Epidermal melanocyte (primary cell): ENCODE measurements around the gene MIX23.

ENCODE experiments used
- DNase-seq: peaks from one replicate; pipeline ENCODE4 v3.0.0; 2011; ENCODE audit warnings: low spot score; ENCODE audit not compliant: insufficient read length

The MIX23 gene

DNA sequence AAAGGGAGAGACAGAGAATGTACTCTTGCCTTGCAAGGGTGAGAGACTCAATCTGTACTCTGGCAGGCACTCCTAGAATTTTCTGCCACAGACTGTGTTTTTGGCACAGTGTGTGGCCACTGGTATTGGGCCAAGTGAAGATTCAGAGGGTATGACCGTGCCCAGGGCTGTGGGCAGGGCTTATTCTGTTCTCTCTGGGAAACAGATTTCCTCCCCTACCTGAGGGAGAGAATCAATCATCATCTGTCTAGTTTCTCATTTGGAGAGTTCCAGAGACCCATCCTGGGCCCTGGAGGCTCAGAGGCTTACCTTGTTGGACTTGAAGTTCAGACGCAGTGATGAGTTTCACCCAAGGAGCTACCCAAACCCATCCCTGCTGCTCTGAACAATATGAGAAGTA, 29.8 kb downstream of the MIX23 start:
- no peak for DNase-seq

DNA sequence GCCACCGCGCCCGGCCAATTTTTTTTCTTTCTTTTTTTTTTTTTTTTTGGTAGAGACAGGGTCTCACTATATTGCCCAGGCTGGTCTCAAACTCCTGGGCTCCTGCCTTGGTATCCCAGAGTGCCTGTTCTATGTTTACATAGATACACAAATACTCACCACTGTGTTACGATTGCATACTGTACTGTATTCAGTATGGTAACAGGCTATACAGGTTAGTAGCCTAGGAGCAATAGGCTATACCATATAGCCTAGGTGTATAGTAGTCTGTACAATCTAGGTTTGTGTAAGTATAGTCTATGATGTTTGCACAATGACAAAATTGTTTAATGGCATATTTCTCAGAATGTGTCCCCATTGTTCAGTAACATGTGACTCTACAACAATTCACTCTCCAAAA, 31.4 kb downstream of the MIX23 start:
- no peak for DNase-seq

DNA sequence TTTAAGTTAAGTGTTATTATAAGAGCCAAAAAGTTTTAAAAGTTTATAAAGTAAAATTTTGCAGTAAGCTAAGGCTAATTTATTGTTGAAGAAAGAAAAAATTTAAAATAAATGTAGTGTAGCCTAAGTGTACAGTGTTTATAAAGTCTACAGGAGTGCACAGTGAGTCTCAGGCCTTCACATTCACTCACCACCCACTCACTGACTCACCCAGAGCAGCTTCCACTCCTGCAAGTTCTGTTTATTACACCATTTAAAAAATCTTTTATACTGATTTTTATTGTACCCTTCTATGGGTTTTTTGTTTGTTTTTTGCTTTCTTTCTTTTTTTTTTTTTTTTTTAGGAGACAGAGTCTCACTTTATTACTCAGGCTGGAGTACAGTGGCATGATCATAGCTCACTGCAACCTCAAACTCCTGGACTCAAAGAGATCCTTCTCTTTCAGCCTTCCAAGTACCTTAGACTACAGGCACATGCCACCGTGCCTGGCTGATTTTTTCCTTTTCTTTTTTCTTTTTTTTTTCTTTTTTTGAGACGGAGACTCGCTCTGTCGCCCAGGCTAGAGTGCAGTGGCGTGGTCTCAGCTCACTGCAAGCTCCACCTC, 32.1 kb downstream of the MIX23 start:
- DNase-seq: no peak

DNA sequence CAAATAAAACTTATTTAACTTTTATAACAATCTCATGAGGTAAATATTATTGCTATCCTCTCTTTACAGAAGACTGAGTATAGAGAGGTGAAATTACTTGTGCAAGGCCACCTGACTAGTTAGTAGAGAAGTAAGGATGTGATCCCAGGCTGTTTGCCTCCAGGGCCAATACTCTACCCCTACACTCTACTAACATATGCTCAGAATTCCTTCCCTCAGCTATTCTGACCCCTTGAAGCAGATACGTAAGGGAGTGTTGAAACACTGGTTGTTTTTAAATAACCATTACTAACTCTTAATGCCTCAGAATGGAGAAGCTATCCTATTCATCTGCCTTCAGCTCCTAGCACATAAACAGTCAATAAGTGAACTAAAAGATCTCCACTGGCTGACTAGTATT, 33.9 kb downstream of the MIX23 start:
- no peak for DNase-seq

DNA sequence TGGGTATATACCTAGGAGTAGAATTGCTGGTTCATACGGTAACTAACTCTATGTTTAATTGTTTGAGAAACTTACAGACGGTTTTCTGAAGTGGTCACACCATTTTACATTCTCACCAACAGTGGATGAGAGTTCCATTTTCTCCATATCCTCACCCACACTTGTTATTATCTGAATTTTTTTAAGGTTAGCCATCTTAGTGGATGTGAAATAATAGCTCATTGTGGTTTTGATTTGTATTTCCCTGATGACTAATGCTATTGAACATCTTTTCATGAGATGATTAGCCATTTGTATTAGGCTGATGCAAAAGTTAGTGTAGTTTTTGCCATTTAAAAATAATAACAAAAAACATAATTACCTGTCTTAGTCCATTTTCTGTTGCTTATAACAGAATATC, 39.4 kb downstream of the MIX23 start:
- DNase-seq: no peak

DNA sequence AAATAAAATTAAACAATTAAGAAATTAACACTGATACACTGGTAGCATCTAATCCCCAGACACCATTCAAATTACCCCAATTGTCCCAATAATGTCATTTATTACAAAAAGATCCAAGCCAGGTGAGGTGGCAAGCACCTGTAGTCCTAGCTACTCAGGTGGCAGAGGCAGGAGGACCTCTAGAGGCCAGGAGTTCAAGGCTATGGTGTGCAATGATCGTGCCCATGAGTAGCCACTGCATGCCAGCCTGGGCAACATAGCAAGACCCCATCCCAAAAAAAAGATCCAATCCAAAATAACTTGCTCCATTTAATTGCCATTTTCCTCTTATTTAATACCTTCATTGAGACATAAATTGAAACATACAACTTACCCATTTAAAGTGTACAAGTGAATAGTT, 40.2 kb downstream of the MIX23 start:
- DNase-seq: no peak

DNA sequence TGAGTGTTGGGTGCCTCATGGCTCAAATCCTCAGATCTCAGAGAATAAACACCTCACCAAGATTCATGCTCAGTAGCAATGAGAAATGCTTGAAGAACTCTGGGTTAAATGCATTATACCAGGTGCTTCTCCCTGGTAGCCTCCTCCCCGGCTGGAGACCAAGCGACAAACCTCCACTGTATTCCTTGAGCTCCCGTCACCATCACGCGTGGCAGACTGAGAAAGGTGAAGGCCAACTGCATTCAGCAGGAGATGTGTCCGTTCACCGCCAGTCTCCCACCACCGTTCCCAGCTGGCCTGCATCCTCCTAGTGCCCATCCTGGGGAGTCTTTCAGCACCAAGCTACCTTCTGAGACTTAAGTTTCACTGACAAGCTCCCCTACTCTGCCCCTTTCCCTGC, 50.5 kb downstream of the MIX23 start:
- no peak for DNase-seq

DNA sequence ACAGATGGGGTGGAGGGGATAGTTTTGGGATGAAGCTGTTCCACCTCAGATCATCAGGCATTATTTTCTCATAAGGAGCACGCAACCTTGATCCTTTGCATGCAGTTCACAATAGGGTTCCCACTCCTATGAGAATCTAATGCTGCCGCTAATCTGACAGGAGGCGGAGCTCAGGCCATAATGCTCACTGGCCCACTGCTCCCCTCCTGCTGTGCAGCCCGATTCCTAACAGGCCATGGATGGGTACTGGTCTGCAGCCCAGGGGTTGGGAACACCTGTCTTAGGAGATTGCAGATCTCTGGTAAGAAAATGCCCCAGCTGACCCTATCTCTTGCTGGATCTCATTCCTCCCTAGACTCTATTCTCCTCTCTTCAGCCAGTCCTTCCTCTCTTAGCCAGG, 51.1 kb downstream of the MIX23 start:
- DNase-seq: no peak

DNA sequence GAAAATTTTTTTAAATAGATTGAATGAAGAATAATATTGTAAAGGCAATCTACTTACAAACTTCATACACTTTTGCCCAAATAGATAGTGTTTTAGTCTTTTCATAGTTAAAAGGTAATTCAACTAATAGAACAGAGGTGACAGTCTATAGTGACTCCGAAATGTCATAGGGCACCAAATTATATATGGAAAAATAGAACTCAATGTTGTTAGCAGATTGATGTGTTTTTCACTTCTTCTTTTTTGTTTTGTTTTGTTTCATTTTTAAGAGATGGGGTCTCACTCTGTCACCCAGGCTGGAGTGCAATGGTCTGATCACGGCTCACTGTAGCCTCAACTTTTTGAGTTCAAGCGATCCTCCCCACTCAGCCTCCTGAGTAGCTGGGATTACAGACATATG, 57.3 kb downstream of the MIX23 start:
- no peak for DNase-seq

DNA sequence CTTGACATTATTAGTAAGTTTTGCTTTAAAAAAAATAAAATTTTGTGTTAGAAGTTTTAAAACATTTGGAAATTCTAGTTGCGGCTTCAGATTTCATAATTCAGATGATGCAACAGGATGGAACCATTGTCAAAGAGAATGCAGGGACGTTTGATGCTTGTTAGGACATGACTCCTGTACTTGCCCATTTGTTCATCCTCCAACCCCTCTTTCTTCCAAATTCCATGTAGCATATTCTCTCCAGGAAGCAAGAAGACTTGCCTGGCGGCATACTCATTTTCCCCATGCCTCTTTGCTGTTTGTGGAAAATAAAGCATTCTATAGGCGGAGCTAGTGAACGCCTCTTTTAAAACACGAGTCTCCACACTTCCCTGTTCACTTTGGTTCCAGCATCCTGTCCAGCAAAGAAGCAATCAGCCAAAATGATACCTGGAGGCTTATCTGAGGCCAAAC, 58.1 kb downstream of the MIX23 start, which contains the start of gene CSTA:
CSTA (plus strand) TSS at position 378 of the 453 bp plus-strand sequence; CDS start at position 423, 45 bp downstream.
- DNase-seq: no peak

DNA sequence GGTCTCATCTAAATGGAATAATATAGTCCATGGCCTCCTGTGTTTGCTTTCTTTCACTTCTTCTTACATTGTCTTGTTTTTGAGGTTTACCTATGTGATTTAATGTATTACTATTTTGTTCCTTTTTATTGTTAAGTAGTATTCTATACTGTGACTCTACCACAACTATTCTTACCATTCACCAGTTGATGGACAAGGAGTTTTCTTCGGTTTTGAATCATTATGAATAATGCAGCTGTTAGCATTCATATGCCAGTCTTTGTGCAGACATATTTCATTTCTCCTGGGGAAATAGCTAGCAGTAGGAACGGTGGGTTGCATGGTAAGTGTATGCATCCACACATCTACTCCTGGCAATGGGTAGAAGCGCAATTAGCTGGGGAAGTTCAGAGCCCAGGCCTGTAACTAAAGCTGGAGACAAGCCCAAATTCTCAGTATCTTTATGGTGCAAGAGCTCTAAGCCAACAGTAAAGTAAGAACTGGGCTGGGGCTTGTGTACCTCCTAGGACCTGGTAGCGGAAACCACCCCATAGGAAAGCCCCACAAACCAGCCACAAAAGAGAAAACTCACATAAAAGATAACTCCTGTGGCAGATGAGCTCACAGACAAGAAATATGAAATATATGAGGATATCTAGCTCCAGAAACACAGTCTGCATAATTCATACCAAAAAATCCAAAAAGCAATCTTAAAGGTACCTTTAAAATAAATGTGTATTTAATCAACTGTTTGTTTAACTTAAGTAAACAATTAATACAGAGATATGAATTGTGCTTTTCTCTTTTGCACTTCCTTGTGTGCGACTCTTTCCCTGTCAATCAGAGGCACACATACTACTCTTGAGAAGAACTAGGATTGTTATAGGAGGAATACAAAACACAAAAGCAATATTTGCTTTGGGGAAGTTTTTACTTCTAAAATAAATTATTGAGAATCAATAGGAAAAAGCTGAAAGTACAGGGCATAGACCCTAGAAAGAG, 60.6 kb downstream of the MIX23 start:
- DNase-seq: no peak

DNA sequence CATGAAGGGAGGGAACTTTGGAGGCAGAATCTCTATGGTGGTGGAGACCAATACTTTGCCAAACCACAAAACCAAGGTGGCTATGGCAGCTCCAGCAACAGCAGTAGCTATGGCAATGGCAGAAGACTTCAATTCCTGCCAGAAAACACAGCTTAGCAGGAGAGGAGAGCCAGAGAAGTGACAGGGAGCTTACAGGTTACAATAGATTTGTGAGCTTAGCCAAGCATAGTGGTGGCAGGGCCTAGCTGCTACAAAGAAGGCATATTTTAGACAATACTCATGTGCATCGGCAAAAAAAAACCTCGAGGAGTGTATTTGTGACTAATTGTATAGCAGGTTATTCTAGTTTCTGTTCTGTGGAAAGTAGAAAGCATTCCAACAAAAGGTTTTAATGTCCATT, 64.4 kb downstream of the MIX23 start:
- DNase-seq: no peak

DNA sequence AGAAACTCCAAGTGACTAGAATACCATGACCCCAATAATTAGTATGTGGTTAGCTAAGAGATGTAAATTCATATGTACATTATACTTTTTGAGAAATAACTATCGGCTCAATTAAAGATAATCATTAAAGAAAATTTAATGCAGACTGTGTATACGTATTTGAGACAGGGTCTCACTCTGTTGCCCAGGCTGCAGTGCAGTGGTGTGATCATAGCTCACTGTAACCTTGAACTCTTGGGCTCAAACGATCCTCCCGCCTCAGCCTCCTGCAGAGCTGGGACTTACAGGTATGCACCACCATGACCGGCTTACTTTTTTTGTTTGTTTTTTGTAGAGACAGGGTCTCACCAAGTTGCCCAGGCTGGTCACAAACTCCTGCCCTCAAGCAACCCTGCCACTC, 66.7 kb downstream of the MIX23 start:
- DNase-seq: no peak

DNA sequence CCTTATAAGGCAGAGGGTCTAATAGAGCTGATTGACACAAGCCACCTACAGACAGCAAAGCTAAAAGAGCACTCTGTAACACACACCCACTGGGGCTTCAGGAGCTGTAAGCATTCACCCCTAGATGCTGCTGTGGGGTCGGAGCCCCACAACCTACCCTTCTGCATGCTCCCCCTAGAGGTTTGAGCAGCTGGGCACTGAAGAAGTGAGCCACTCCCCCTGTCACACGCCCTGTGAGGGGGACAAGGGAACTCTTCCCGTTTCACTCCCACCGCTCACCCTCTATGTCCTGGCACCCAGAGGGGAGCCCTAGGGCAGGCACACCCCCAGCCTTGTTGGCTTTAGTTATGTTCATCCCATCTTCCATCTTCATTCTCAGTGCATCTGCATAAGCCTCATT, 67.4 kb downstream of the MIX23 start:
- DNase-seq: no peak

DNA sequence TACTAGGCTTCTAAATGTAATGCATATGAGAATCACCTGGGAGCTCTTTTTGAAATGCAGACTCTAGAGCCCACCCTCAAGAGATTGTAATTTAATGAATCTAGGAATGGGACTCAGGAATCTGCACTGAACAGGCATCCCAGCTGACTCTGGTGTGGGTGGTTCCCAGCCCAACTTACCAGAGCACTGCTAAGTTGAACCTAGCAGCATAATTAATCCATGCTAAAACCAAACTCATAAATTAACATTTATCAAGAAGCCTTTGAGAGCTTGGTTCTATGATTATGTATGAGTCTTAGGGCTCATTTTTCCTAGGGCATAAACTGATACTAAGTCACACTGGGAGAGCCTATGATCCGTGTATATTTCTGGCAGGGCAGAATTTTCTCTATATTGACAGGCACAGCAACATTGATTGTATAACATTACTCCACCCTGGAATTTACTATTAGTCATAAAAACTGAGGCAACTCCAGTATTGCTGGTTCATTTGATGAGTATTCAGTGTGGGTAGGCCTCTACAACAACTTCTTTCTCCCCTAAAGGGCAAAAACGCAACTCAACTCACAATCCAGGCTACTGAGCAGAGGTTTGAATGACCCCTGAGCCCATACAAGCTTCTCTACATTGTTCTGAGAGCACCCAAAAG, 68.7 kb downstream of the MIX23 start:
- no peak for DNase-seq

DNA sequence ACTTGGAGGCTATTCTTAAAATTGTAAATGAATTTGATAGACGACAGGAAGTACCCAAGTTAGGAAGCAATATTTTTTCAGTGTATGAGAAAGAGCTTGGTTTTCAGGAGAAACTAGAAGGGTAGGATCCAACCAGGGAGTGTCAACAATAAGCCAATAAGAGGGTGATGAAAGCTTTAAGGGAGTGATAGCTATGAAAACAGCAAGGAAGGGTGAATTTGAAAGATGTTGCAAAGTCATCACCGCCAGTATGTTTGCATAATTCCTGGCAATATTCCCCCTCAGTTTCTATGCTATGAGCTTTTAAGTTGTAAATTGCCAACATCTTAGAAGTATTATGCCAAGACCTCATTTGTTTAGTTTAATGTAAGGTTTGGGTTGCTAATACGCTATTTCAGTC, 69.8 kb downstream of the MIX23 start:
- no peak for DNase-seq

DNA sequence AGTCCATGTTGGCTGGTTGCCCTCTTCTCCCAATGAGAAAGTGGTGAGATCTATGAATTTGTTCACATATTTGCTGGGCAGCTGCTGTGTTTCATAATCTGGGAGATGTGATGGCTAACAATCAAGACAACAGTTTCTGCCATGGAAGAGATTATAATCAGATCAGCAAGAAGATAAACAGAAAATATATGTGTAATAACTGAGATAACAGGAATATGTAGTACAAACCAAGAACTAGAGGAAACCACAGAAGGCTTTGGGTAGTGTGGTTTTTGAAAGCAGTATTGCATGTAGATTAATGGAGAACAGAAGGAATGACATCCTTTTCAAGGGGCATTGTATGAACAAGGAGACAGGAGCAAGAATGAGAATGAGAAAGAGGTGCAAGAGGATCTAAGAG, 70.2 kb downstream of the MIX23 start:
- no peak for DNase-seq

DNA sequence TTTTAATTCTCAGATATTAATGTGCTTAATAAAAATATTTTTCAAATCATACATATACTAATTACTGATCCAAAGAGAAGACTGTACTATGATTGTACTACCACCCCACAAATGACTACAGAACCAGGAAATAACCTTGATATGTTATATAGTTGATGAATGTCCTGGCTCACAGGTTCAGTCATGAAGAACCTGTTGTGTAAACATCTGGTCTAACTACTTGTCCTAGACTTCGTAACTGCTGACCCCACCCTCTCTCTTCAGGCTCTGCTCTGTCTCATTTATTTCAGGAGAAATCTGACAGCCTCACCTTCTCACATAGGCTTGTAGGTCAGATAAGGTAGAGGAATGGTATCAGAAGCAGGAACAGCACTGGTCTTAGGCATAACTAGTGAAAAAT, 72.7 kb downstream of the MIX23 start:
- no peak for DNase-seq
